IPS DF 19.7 (cell line): Measurements from ENCODE around the gene BORCS5.

Experiments used
- DNase-seq: peaks from one replicate; pipeline ENCODE4 v3.0.0-alpha.2; 2013; ENCODE audit warnings: low read depth, low spot score

BORCS5 gene

GRCh38 chr12:12432364-12432763 lies 75.5 kb downstream of the BORCS5 start:
- no peak for DNase-seq

GRCh38 chr12:12433203-12433731 lies 76.4 kb downstream of the BORCS5 start:
- no peak for DNase-seq

- DNase-seq: no peak
Measured at GRCh38 chr12:12436831-12437345, 80.0 kb downstream of the BORCS5 start.

- DNase-seq: no peak
Measured at GRCh38 chr12:12439636-12440035, 82.8 kb downstream of the BORCS5 start.

GRCh38 chr12:12440784-12441428 lies 84.0 kb downstream of the BORCS5 start:
- DNase-seq: no peak

- no peak for DNase-seq
Measured at GRCh38 chr12:12441429-12441807, 84.5 kb downstream of the BORCS5 start.

- DNase-seq: no peak
Measured at GRCh38 chr12:12441843-12442461, 85.1 kb downstream of the BORCS5 start.

GRCh38 chr12:12442548-12443071 lies 85.7 kb downstream of the BORCS5 start:
- DNase-seq: no peak

- no peak for DNase-seq
Measured at GRCh38 chr12:12443431-12443878, 86.6 kb downstream of the BORCS5 start.

GRCh38 chr12:12445165-12445881 lies 88.4 kb downstream of the BORCS5 start:
- DNase-seq: no peak

GRCh38 chr12:12445882-12446181 lies 89.0 kb downstream of the BORCS5 start:
- no peak for DNase-seq

- no peak for DNase-seq
Measured at GRCh38 chr12:12446786-12447185, 89.9 kb downstream of the BORCS5 start.

- no peak for DNase-seq
Measured at GRCh38 chr12:12447236-12447635, 90.4 kb downstream of the BORCS5 start.

GRCh38 chr12:12447837-12448236 lies 91.0 kb downstream of the BORCS5 start:
- DNase-seq: no peak

GRCh38 chr12:12449533-12450025 lies 92.7 kb downstream of the BORCS5 start:
- DNase-seq: no peak

- DNase-seq: no peak
Measured at GRCh38 chr12:12450043-12450471, 93.2 kb downstream of the BORCS5 start.

GRCh38 chr12:12451098-12451497 lies 94.2 kb downstream of the BORCS5 start:
- DNase-seq: no peak

GRCh38 chr12:12452326-12452902 lies 95.5 kb downstream of the BORCS5 start:
- DNase-seq: no peak

GRCh38 chr12:12453635-12454034 lies 96.8 kb downstream of the BORCS5 start:
- DNase-seq: no peak

GRCh38 chr12:12454315-12454714 lies 97.4 kb downstream of the BORCS5 start:
- DNase-seq: no peak

GRCh38 chr12:12456637-12457036 lies 99.8 kb downstream of the BORCS5 start:
- no peak for DNase-seq
